GM12864 (cell line): ENCODE results near the gene SLC39A7.

ENCODE experiments used
- DNase-seq: peaks from one replicate; pipeline ENCODE4 v3.0.0-alpha.2; 2011; ENCODE audit warnings: low read depth
- H3K4me3 ChIP-seq: 2 replicates; pipeline ENCODE4 v1.5.1; 2011; ENCODE audit warnings: mild to moderate bottlenecking, low read depth, low read length, control low read depth
- CTCF ChIP-seq: IDR thresholded peaks from 2 replicates; pipeline ENCODE4 v1.5.1; 2011; ENCODE audit warnings: low read depth, mild to moderate bottlenecking, moderate library complexity, low read length, control low read depth, inconsistent platforms; ENCODE audit errors: missing control alignments

The SLC39A7 gene

GRCh38 chr6:33211666-33212422, 11.2 kb downstream of the SLC39A7 start:
- no peak for DNase-seq
- no peak overlapping the region for H3K4me3 ChIP-seq
- TF ChIP-seq CTCF: no peak

GRCh38 chr6:33212857-33213165, 12.1 kb downstream of the SLC39A7 start:
- no peak for TF ChIP-seq CTCF
- no peak overlapping the region for H3K4me3 ChIP-seq
- no peak for DNase-seq

- no peak for TF ChIP-seq CTCF
- no peak overlapping the region for H3K4me3 ChIP-seq
- DNase-seq: no peak
Measured at GRCh38 chr6:33213166-33213988, 12.7 kb downstream of the SLC39A7 start.

GRCh38 chr6:33213989-33214335, 13.3 kb downstream of the SLC39A7 start:
- DNase-seq: no peak
- no peak for TF ChIP-seq CTCF
- no peak overlapping the region for H3K4me3 ChIP-seq

GRCh38 chr6:33215271-33216116, 14.8 kb downstream of the SLC39A7 start:
- no peak for DNase-seq
- TF ChIP-seq CTCF: no peak
- H3K4me3 ChIP-seq: no peak overlapping the region

- no peak for DNase-seq
- no peak overlapping the region for H3K4me3 ChIP-seq
- no peak for TF ChIP-seq CTCF
Measured at GRCh38 chr6:33216117-33216649, 15.5 kb downstream of the SLC39A7 start.
